CD14-positive monocyte (primary cell): ENCODE measurements around the gene ANGPTL1. TPM values are rescaled to one million over a fixed set of nuclear protein-coding genes. Genes with fewer than 3 reads are reported as not detected.
"Not testable (repeated sequence)": the region's sequence is repeated elsewhere in the genome, so short reads cannot be mapped to it uniquely, and the experiment has no call there.

Experiments used
- DNase-seq, 3 donors: peaks; one replicate each; pipeline ENCODE4 v3.0.0-alpha.2; 2011 to 2022
- H2AFZ ChIP-seq: 2 replicates; pipeline ENCODE4 v1.6.0; 2012; ENCODE audit warnings: mild to moderate bottlenecking, low read depth, low read length, inconsistent platforms; ENCODE audit not compliant: insufficient read depth, poor library complexity, severe bottlenecking
- H3K27ac ChIP-seq, 2 donors: 1 replicate in 1 of 2; 2 replicates in 1 of 2; pipeline ENCODE4 v1.5.1; 2012 to 2013; ENCODE audit warnings: low read length in 2 of 2, control low read depth in 1 of 2, inconsistent platforms in 1 of 2, low read depth in 1 of 2, mild to moderate bottlenecking in 1 of 2
- H3K27me3 ChIP-seq, 2 donors: one replicate each; pipeline versions ENCODE4 v1.6.0 to v1.6.1; 2011 to 2013; ENCODE audit warnings: low read length in 2 of 2; ENCODE audit not compliant: control insufficient read depth in 2 of 2, insufficient read depth in 2 of 2
- H3K36me3 ChIP-seq, 2 donors: replicated peaks in 1 of 2; 1 replicate in 1 of 2; 2 replicates in 1 of 2; pipeline versions ENCODE4 v1.5.1 to v1.6.1; 2012 to 2013; ENCODE audit warnings: low read length in 2 of 2, control low read depth in 1 of 2, inconsistent platforms in 1 of 2, mild to moderate bottlenecking in 1 of 2; ENCODE audit not compliant: insufficient read depth in 2 of 2, control insufficient read depth in 1 of 2
- H3K4me1 ChIP-seq, 2 donors: 1 replicate in 1 of 2; 2 replicates in 1 of 2; pipeline versions ENCODE4 v1.5.1 to v1.6.1; 2012 to 2013; ENCODE audit warnings: low read length in 2 of 2, control low read depth in 1 of 2, inconsistent platforms in 1 of 2, mild to moderate bottlenecking in 1 of 2, moderate library complexity in 1 of 2; ENCODE audit not compliant: insufficient read depth in 2 of 2, control insufficient read depth in 1 of 2
- H3K4me2 ChIP-seq: replicated peaks from 2 replicates; pipeline ENCODE3; 2012; ENCODE audit warnings: low read length, moderate library complexity, mild to moderate bottlenecking; ENCODE audit not compliant: poor library complexity, severe bottlenecking; ENCODE audit errors: extremely low read depth
- H3K4me3 ChIP-seq, 3 experiments: fragments of 200-600 bp in 1 of 3; sonication (generic) in 1 of 3; replicated peaks in 1 of 3; 1 replicate in 2 of 3; 2 replicates in 1 of 3; pipeline ENCODE4 v1.5.1; 2011 to 2013; ENCODE audit warnings: low read length in 3 of 3, mild to moderate bottlenecking in 3 of 3, control low read depth in 2 of 3, low read depth in 2 of 3, inconsistent platforms in 1 of 3, moderate library complexity in 1 of 3
- H3K79me2 ChIP-seq: 2 replicates; pipeline ENCODE4 v1.6.0; 2012; ENCODE audit warnings: mild to moderate bottlenecking, control low read depth, inconsistent platforms, low read length, moderate library complexity; ENCODE audit not compliant: insufficient read depth
- H3K9ac ChIP-seq: 2 replicates; pipeline ENCODE4 v1.6.0; 2017; ENCODE audit warnings: low read length, mild to moderate bottlenecking; ENCODE audit not compliant: insufficient read depth, poor library complexity, severe bottlenecking
- H3K9me3 ChIP-seq, 2 donors: replicated peaks in 1 of 2; 1 replicate in 1 of 2; 2 replicates in 1 of 2; pipeline versions ENCODE4 v1.5.1 to v1.6.1; 2012 to 2013; ENCODE audit warnings: low read length in 2 of 2, control low read depth in 1 of 2; ENCODE audit not compliant: control insufficient read depth in 1 of 2, insufficient read depth in 1 of 2
- H4K20me1 ChIP-seq: 2 replicates; pipeline ENCODE4 v1.6.0; 2012; ENCODE audit warnings: mild to moderate bottlenecking, low read length, control low read depth, moderate library complexity; ENCODE audit not compliant: insufficient read depth
- H3K27ac Mint-ChIP-seq, 7 donors: one replicate each; pipeline ENCODE4 v1.8.0; 2020; ENCODE audit warnings: mild to moderate bottlenecking in 7 of 7, mixed read lengths in 7 of 7, moderate library complexity in 6 of 7, inconsistent platforms in 2 of 7
- H3K27me3 Mint-ChIP-seq, 3 donors: one replicate each; pipeline ENCODE4 v1.8.0; 2021 to 2022; ENCODE audit warnings: low read depth in 3 of 3, mild to moderate bottlenecking in 3 of 3, mixed read lengths in 3 of 3, moderate library complexity in 3 of 3, inconsistent platforms in 1 of 3
- H3K36me3 Mint-ChIP-seq, 2 donors: one replicate each; pipeline ENCODE4 v1.8.0; 2020; ENCODE audit warnings: mixed read lengths in 2 of 2, inconsistent platforms in 1 of 2, mild to moderate bottlenecking in 1 of 2
- H3K4me1 Mint-ChIP-seq: one replicate; pipeline ENCODE4 v1.8.0; 2020; ENCODE audit warnings: mild to moderate bottlenecking, mixed read lengths
- H3K4me3 Mint-ChIP-seq, 2 donors: one replicate each; pipeline ENCODE4 v1.8.0; 2020; ENCODE audit warnings: mild to moderate bottlenecking in 2 of 2, mixed read lengths in 2 of 2, moderate library complexity in 1 of 2
- H3K9me3 Mint-ChIP-seq, 7 donors: one replicate each; pipeline ENCODE4 v1.8.0; 2020 to 2022; ENCODE audit warnings: mixed read lengths in 7 of 7, mild to moderate bottlenecking in 6 of 7, moderate library complexity in 6 of 7, inconsistent platforms in 2 of 7
- WGBS: methylation state at CpG from one replicate; pipeline ENCODE4 v1.1.5; 2013; ENCODE audit warnings: missing lambda C conversion rate; ENCODE audit not compliant: insufficient coverage; 5-methylcytosine and 5-hydroxymethylcytosine counted together
- intact Hi-C, 2 donors: fragments of 100-400 bp; cut with micrococcal nuclease; formaldehyde crosslinking; loops; one replicate each; pipeline versions ENCODE4 v1.15.0 to v1.15.1; 2023
- polyA plus RNA-seq, 3 donors: library from polyadenylated mRNA; depleted of rRNA in 1 of 3; unstranded in 2 of 3; stranded (reverse) in 1 of 3; fragments of 300-500 nt in 2 of 3; fragments of >200 nt in 1 of 3; fragmentation: Illumina TruSeq in 2 of 3; gene quantifications; 1 replicate in 2 of 3; 2 replicates in 1 of 3; pipeline ENCODE4 v1.2.3, GENCODE V29; 2012 to 2021
- TF ChIP-seq, protein P1 (sequence below): fragments of 200-600 bp; IDR thresholded peaks from one replicate; pipeline ENCODE4 v1.8.0; 2022; ENCODE audit warnings: antibody characterized with exemption, mild to moderate bottlenecking

Gene ANGPTL1
- polyA plus RNA-seq, 3 donors, result not detected

DNA sequence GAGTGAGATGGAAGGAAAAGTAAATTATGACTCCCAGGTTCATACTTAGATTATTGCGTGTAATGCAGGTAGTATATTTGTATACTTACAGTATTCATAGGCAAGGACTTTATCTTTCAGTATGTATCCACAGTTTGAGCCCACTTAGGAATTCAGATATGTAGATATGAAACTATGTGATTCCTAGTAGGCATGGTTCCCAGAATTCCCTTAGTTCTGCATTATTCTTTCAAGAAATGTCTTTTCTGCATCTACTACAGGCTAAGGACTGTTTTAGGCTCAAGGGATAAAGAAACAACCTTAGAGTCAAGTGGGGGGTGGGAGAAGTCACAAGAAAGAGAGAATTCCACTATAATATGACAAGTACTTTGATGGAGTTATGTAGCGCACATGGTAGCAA lies 13.8 kb downstream of the ANGPTL1 start:
- H3K36me3 Mint-ChIP-seq, result peaks cover 0 to 2% of the 10 kb centered on the region in 2 donors
- Histone ChIP-seq H3K9me3 (no peaks in the 10 kb centered on the region), H3K27ac (no peak overlapping the region), H3K79me2 (no peaks in the 10 kb centered on the region), H3K4me1 (no peaks in the 10 kb centered on the region), H3K4me2 (no peak overlapping the region), H3K36me3 (no peaks in the 10 kb centered on the region), H3K9ac (no peak overlapping the region), H4K20me1 (no peaks in the 10 kb centered on the region), H3K27me3 (no peaks in the 10 kb centered on the region), H3K4me3 (no peak overlapping the region), H2AFZ (no peak overlapping the region)
- WGBS, result no CpG with 5 or more reads among the region's 2 CpGs
- no peaks in the 10 kb centered on the region for H3K4me1 Mint-ChIP-seq
- TF ChIP-seq, protein P1, sequence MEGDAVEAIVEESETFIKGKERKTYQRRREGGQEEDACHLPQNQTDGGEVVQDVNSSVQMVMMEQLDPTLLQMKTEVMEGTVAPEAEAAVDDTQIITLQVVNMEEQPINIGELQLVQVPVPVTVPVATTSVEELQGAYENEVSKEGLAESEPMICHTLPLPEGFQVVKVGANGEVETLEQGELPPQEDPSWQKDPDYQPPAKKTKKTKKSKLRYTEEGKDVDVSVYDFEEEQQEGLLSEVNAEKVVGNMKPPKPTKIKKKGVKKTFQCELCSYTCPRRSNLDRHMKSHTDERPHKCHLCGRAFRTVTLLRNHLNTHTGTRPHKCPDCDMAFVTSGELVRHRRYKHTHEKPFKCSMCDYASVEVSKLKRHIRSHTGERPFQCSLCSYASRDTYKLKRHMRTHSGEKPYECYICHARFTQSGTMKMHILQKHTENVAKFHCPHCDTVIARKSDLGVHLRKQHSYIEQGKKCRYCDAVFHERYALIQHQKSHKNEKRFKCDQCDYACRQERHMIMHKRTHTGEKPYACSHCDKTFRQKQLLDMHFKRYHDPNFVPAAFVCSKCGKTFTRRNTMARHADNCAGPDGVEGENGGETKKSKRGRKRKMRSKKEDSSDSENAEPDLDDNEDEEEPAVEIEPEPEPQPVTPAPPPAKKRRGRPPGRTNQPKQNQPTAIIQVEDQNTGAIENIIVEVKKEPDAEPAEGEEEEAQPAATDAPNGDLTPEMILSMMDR, result no peak
- H3K4me3 Mint-ChIP-seq, result no peak overlapping the region
- no peak for DNase-seq
- no peaks in the 10 kb centered on the region for H3K9me3 Mint-ChIP-seq
- H3K27ac Mint-ChIP-seq, result no peak overlapping the region
- intact Hi-C loops, result no loop called here
- no peaks in the 10 kb centered on the region for H3K27me3 Mint-ChIP-seq

DNA sequence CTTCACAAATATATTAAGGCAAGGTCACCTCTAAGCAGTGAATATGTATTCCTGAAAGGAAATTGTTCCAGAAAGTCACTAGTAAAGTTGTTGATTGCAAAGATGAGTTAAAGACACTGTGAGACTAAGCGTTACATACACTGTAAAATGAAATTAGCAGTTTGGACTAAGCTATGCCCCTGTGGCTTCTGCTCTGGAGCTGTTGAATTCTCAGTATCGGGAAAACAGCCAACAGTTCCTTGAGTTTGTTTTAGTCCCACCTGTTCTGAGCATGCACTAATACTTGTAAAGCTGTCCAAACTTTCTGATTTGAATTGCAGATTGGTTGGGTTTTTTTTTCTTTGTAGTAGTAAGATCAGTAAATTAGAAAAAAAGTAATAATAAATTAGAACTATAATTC lies 21.0 kb downstream of the ANGPTL1 start:
- H3K36me3 ChIP-seq, result no peaks in the 10 kb centered on the region
- no peak overlapping the region for H2AFZ ChIP-seq
- intact Hi-C loops, result no loop called here
- Mint-ChIP-seq H3K27me3 (no peaks in the 10 kb centered on the region), H3K36me3 (no peaks in the 10 kb centered on the region), H3K27ac (no peak overlapping the region), H3K4me3 (no peak overlapping the region), H3K4me1 (no peaks in the 10 kb centered on the region), H3K9me3 (no peaks in the 10 kb centered on the region)
- TF ChIP-seq, protein P1, result no peak
- H4K20me1 ChIP-seq, result no peaks in the 10 kb centered on the region
- no peak overlapping the region for H3K4me2 ChIP-seq
- no peak overlapping the region for H3K9ac ChIP-seq
- no peak overlapping the region for H3K4me3 ChIP-seq
- 95% methylated on average over 2 of the region's 2 CpGs for WGBS
- no peak overlapping the region for H3K27ac ChIP-seq
- no peaks in the 10 kb centered on the region for H3K4me1 ChIP-seq
- H3K9me3 ChIP-seq, result no peaks in the 10 kb centered on the region
- DNase-seq, result no peak
- no peaks in the 10 kb centered on the region for H3K27me3 ChIP-seq
- no peaks in the 10 kb centered on the region for H3K79me2 ChIP-seq

DNA sequence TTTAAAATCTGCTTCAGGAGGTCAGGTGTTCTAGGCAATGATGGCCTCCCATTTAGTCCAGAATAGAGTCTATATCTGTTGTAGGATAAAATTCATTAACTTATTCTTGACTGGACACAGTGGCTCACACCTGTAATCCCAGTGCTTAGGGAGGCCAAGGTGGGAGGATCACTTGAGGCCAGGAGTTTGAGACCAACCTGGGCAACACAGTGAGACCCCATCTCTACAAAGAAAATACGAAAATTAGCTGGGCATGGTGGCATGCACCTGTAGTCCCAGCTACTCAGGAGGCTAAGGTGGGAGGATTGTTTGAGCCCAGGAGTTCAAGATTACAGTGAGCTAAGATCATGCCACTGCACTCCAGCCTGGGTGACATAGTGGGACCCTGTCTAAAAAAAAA lies 23.0 kb downstream of the ANGPTL1 start:
- H3K9me3 ChIP-seq, H3K4me3 Mint-ChIP-seq, H3K27me3 ChIP-seq, H3K9ac ChIP-seq, DNase-seq, H3K79me2 ChIP-seq, H2AFZ ChIP-seq, H3K4me2 ChIP-seq, H3K27me3 Mint-ChIP-seq, H3K36me3 ChIP-seq, H4K20me1 ChIP-seq, H3K36me3 Mint-ChIP-seq, H3K27ac ChIP-seq, H3K4me3 ChIP-seq, H3K4me1 Mint-ChIP-seq, H3K4me1 ChIP-seq, H3K27ac Mint-ChIP-seq, intact Hi-C loops, H3K9me3 Mint-ChIP-seq: not testable (repeated sequence)
- no CpG with 5 or more reads among the region's 1 CpG for WGBS
